Kidney (tissue), 14 donors: Measurements from ENCODE around the gene PPIF. TPM values are rescaled to one million over a fixed set of nuclear protein-coding genes. Genes with fewer than 3 reads are reported as not detected.

Experiments used
- DNase-seq, 5 donors: peaks; one replicate each; pipeline ENCODE4 v3.0.0-alpha.2; 2013 to 2020
- FAIRE-seq: peaks from 2 replicates; lab custom pipeline; 2012; peaks lifted over from hg19 to GRCh38; lab: Jason Lieb, UNC
- H3K27ac ChIP-seq, 2 donors: one replicate each; pipeline ENCODE4 v1.7.0; 2013; ENCODE audit warnings: low read depth in 2 of 2, low read length in 2 of 2, inconsistent platforms in 1 of 2
- H3K27me3 ChIP-seq: one replicate; pipeline ENCODE4 v1.7.1; 2013; ENCODE audit warnings: low read length, inconsistent platforms; ENCODE audit not compliant: control insufficient read depth, insufficient read depth
- H3K36me3 ChIP-seq, 3 donors: one replicate each; pipeline versions ENCODE4 v1.7.0 to v1.7.1; 2013; ENCODE audit warnings: low read length in 3 of 3, control low read depth in 1 of 3, inconsistent platforms in 1 of 3; ENCODE audit not compliant: insufficient read depth in 3 of 3, control insufficient read depth in 2 of 3
- H3K4me1 ChIP-seq, 3 donors: one replicate each; pipeline versions ENCODE4 v1.7.0 to v1.7.1; 2013; ENCODE audit warnings: low read length in 3 of 3, inconsistent platforms in 1 of 3, low read depth in 1 of 3; ENCODE audit not compliant: control insufficient read depth in 2 of 3, insufficient read depth in 2 of 3
- H3K4me3 ChIP-seq, 3 donors: one replicate each; pipeline versions ENCODE4 v1.7.0 to v1.8.1; 2013; ENCODE audit warnings: low read length in 3 of 3, control low read depth in 1 of 3, inconsistent platforms in 1 of 3
- H3K9ac ChIP-seq, 3 donors: one replicate each; pipeline versions ENCODE4 v1.7.0 to v1.7.1; 2013; ENCODE audit warnings: low read length in 3 of 3, control low read depth in 1 of 3, inconsistent platforms in 1 of 3
- H3K9me3 ChIP-seq, 3 donors: one replicate each; pipeline versions ENCODE4 v1.7.0 to v1.7.1; 2013; ENCODE audit warnings: low read length in 3 of 3, control low read depth in 1 of 3, inconsistent platforms in 1 of 3; ENCODE audit not compliant: control insufficient read depth in 2 of 3, insufficient read depth in 1 of 3
- intact Hi-C: fragments of 100-400 bp; cut with DNase I; formaldehyde crosslinking; loops from one replicate; pipeline ENCODE4 v1.11.1; 2022
- polyA plus RNA-seq: library from polyadenylated mRNA; stranded (reverse); fragments of 350-450 nt; fragmentation: Illumina TruSeq; extraction: RNeasy Lipid Tissue Mini Kit (QIAGEN cat#74804); gene quantifications from one replicate; pipeline ENCODE4 v1.2.3, GENCODE V29; 2014; ENCODE audit warnings: low read depth, low replicate concordance; ENCODE audit not compliant: insufficient read depth
- total RNA-seq: library from RNA; stranded (reverse); fragmentation: NEBNext Ultra II Directional; extraction: Animal tissue kit (Norgen Biotek cat#: 25700); gene quantifications from one replicate; pipeline ENCODE4 v1.2.1, GENCODE V29; 2021
- TF ChIP-seq, protein P1 (sequence below): IDR thresholded peaks from 3 replicates; pipeline ENCODE4 v1.5.1; 2012; ENCODE audit warnings: mild to moderate bottlenecking, moderate library complexity, borderline replicate concordance; ENCODE audit not compliant: insufficient read depth; ENCODE audit errors: extremely low read depth
- donor health status: control.
- donor health status: control.
- donor health status: control.
- donor health status: control.
- donor health status: control.
- donor health status: DM: yes; HTN: yes; CAD: no.
- donor health status: Normal renal cell carcinoma (clear cell type).

Gene PPIF
- total and polyA plus RNA-seq, 2 donors from 2014 or later = 36.7 to 120 TPM

DNA sequence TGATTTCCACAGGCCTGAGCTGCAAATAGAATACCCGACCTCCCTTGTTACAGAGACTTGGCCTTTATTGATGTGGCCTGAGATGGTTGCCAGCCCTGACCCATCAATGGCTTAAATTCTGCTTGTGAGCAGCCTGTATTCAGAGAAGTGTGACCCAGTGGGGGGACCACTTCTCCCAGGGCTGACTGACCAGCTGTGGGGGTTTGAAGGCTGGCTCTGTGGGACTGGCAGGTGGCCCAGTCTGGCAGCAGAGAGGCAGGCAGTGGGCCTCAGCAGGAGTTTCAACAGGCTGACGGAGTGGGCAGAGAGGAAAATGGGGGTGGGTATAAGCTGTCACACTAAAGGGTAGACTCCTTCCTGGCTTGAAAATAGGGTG is 12.2 kb upstream of the PPIF start:
- no peak overlapping the region for H3K27ac ChIP-seq
- H3K4me3 ChIP-seq = no peak overlapping the region
- no peaks in the 10 kb centered on the region for H3K27me3 ChIP-seq
- no peaks in the 10 kb centered on the region for H3K36me3 ChIP-seq
- no peaks in the 10 kb centered on the region for H3K4me1 ChIP-seq
- H3K9ac ChIP-seq = no peak overlapping the region
- TF ChIP-seq, protein P1, sequence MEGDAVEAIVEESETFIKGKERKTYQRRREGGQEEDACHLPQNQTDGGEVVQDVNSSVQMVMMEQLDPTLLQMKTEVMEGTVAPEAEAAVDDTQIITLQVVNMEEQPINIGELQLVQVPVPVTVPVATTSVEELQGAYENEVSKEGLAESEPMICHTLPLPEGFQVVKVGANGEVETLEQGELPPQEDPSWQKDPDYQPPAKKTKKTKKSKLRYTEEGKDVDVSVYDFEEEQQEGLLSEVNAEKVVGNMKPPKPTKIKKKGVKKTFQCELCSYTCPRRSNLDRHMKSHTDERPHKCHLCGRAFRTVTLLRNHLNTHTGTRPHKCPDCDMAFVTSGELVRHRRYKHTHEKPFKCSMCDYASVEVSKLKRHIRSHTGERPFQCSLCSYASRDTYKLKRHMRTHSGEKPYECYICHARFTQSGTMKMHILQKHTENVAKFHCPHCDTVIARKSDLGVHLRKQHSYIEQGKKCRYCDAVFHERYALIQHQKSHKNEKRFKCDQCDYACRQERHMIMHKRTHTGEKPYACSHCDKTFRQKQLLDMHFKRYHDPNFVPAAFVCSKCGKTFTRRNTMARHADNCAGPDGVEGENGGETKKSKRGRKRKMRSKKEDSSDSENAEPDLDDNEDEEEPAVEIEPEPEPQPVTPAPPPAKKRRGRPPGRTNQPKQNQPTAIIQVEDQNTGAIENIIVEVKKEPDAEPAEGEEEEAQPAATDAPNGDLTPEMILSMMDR = no peak
- peaks cover 0 to 2% (median 0%) of the 10 kb centered on the region in 3 donors for H3K9me3 ChIP-seq
- FAIRE-seq (no peak), DNase-seq (no peak)
- intact Hi-C loops = no loop called here

DNA sequence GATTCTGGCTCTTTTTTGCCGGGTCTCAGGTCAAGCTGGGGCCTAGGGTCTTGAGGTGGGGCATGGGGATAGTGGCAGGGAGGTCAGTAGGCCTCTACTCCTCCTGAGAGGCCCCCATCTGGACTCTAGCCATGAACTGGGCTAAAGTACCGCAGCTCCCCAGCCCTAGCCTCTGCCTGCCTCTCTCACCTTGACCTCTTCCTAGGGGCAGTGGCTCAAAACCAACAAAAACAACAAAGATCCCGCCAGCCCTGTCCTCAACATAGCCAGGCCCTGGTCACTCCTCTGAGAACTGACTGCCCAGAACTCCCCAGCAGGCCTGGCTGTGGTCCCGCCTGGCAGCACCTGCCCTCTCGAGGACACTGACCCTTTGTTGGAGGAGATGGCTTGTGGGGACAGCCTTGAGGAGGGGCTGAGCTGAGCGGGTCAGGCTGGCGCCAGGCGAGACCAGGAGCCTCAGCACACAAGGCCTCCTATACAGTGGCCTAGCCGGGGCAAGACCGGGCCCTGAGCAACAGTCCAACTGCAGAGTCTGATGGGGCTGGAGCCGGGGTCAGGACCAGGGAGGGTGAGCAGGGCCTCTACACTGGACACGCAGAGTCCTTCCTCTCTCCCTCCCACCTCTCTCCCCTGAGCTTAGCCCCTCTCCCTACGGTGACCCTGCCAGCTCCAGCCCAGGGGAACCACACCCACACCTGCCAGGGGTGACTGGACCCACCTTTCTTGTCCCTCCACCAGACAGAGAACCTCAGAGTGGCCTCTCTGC is 11.6 kb upstream of the PPIF start:
- no peaks in the 10 kb centered on the region for H3K27me3 ChIP-seq
- TF ChIP-seq, protein P1 = no peak
- H3K36me3 ChIP-seq = no peaks in the 10 kb centered on the region
- no peak overlapping the region for H3K9ac ChIP-seq
- H3K4me3 ChIP-seq = no peak overlapping the region
- DNase-seq = no peak
- H3K4me1 ChIP-seq = no peaks in the 10 kb centered on the region
- FAIRE-seq = no peak
- peaks cover 0 to 2% (median 0%) of the 10 kb centered on the region in 3 donors for H3K9me3 ChIP-seq
- H3K27ac ChIP-seq = no peak overlapping the region
- intact Hi-C loops = no loop called here

DNA sequence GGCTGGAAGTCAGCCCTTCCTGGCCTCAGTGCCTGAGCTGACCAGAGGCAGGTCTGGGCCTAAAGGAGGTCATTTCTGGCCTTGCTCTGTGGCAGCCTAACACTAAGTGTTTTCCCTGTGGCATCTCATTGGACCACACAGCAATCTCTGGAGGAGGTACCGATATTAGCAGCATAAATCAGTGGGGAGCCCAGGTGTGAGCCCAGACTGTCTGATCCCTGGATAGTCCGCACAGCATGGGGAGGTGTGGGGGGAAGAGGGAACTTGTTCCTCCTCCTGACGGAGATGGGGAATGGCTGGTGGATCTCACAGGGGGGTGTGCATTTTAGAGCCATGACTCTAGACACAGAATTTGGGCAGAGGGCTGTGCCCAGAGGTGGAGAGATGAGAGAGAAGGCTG is 11.0 kb upstream of the PPIF start:
- H3K9ac ChIP-seq = no peak overlapping the region
- H3K36me3 ChIP-seq = no peaks in the 10 kb centered on the region
- no peak overlapping the region for H3K4me3 ChIP-seq
- intact Hi-C loops = no loop called here
- TF ChIP-seq, protein P1 = no peak
- no peaks in the 10 kb centered on the region for H3K27me3 ChIP-seq
- no peak overlapping the region for H3K27ac ChIP-seq
- FAIRE-seq (no peak), DNase-seq (no peak)
- H3K9me3 ChIP-seq = peaks cover 0 to 2% (median 0%) of the 10 kb centered on the region in 3 donors
- H3K4me1 ChIP-seq = no peaks in the 10 kb centered on the region
